ENCODE data around the gene OVOL3. TPM values are rescaled to one million over a fixed set of nuclear protein-coding genes. Genes with fewer than 3 reads are reported as not detected.
A peak's percentile ranks its signal among the peaks of the same experiment; 100 is the strongest.

The OVOL3 gene
- polyA plus RNA-seq, 1 donor, result not detected

- DNase-seq, result no peak
Observed at GRCh38 chr19:36136964-36137686, 26.2 kb downstream of the OVOL3 start.

GRCh38 chr19:36139120-36139472 is 28.2 kb downstream of the OVOL3 start:
- no peak for DNase-seq

- peak; percentile 99 for DNase-seq
Observed at GRCh38 chr19:36139473-36140303, 28.7 kb downstream of the OVOL3 start, which contains the start of gene CAPNS1. Gene CAPNS1, plus strand, starts transcription at chr19:36140066. Its CDS starts 946 bp downstream, at chr19:36141012.

- peak; percentile 50 for DNase-seq
Observed at GRCh38 chr19:36140304-36141038, 29.5 kb downstream of the OVOL3 start.

- DNase-seq, result peak; percentile 69
Observed at GRCh38 chr19:36141039-36141927, 30.3 kb downstream of the OVOL3 start.

- DNase-seq, result no peak
Observed at GRCh38 chr19:36142046-36142445, 31.1 kb downstream of the OVOL3 start.

GRCh38 chr19:36142496-36142895 is 31.6 kb downstream of the OVOL3 start:
- no peak for DNase-seq

- no peak for DNase-seq
Observed at GRCh38 chr19:36144624-36145023, 33.7 kb downstream of the OVOL3 start.

- DNase-seq, result no peak
Observed at GRCh38 chr19:36149673-36150406, 38.9 kb downstream of the OVOL3 start.

- DNase-seq, result no peak
Observed at GRCh38 chr19:36150586-36150985, 39.6 kb downstream of the OVOL3 start.

GRCh38 chr19:36151144-36152018 is 40.4 kb downstream of the OVOL3 start:
- DNase-seq, result peak; percentile 70

GRCh38 chr19:36152019-36152351 is 41.0 kb downstream of the OVOL3 start:
- no peak for DNase-seq

- peak; percentile 82 for DNase-seq
Observed at GRCh38 chr19:36152352-36153091, 41.6 kb downstream of the OVOL3 start, which contains the start of gene COX7A1. Gene COX7A1, minus strand, starts transcription at chr19:36152447. Its CDS starts 40 bp downstream, at chr19:36152407.

- no peak for DNase-seq
Observed at GRCh38 chr19:36153126-36153525, 42.2 kb downstream of the OVOL3 start.

GRCh38 chr19:36160821-36161596 is 50.1 kb downstream of the OVOL3 start:
- no peak for DNase-seq
